CD4-positive, alpha-beta T cell (primary cell): ENCODE results near the gene CABP2. TPM values are rescaled to one million over a fixed set of nuclear protein-coding genes. Genes with fewer than 3 reads are reported as not detected.

Experiments
- ATAC-seq: fragments of 200-7000 bp; cut with Tn5 transposase; one replicate; pipeline ENCODE4 v1.10.0; 2022; ENCODE audit warnings: mild to moderate bottlenecking; ENCODE audit not compliant: poor library complexity
- CTCF ChIA-PET: fragments of 350-600 bp; sonication (Branson Sonifier 250); formaldehyde crosslinking; loops from one replicate; lab custom pipeline; 2021; ENCODE audit warnings: antibody characterized with exemption, inconsistent platforms; lab: Charles Lee
- POLR2A ChIA-PET: fragments of 350-600 bp; sonication (Branson Sonifier 250); formaldehyde crosslinking; loops from one replicate; lab custom pipeline; 2021; ENCODE audit warnings: antibody characterized with exemption, inconsistent platforms; lab: Charles Lee
- DNase-seq, 14 experiments: peaks; one replicate each; pipeline ENCODE4 v3.0.0-alpha.2; 2013 to 2020; ENCODE audit warnings: mixed read lengths in 2 of 14
- H3K27ac ChIP-seq, 2 donors: one replicate each; pipeline versions ENCODE4 v1.5.1 to v1.7.0; 2013; ENCODE audit warnings: low read length in 2 of 2, low read depth in 1 of 2, mild to moderate bottlenecking in 1 of 2
- H3K27me3 ChIP-seq, 2 experiments: 1 replicate in 1 of 2; 2 replicates in 1 of 2; pipeline versions ENCODE4 v1.6.1 to v1.7.0; 2013; ENCODE audit warnings: low read length in 2 of 2, control low read depth in 1 of 2, mild to moderate bottlenecking in 1 of 2, moderate library complexity in 1 of 2; ENCODE audit not compliant: insufficient read depth in 2 of 2, control insufficient read depth in 1 of 2
- H3K36me3 ChIP-seq: one replicate; pipeline ENCODE4 v1.6.1; 2013; ENCODE audit warnings: low read length, control low read depth; ENCODE audit not compliant: insufficient read depth
- H3K4me1 ChIP-seq: one replicate; pipeline ENCODE4 v1.6.1; 2013; ENCODE audit warnings: low read length, control low read depth; ENCODE audit not compliant: insufficient read depth
- H3K4me3 ChIP-seq: one replicate; pipeline ENCODE4 v1.5.1; 2013; ENCODE audit warnings: mild to moderate bottlenecking, low read length, moderate library complexity
- H3K9me3 ChIP-seq, 2 experiments: 1 replicate in 1 of 2; 2 replicates in 1 of 2; pipeline versions ENCODE4 v1.6.1 to v1.7.0; 2013; ENCODE audit warnings: low read length in 2 of 2, mild to moderate bottlenecking in 2 of 2, control low read depth in 1 of 2, moderate library complexity in 1 of 2; ENCODE audit not compliant: control insufficient read depth in 1 of 2, insufficient read depth in 1 of 2
- H3K27ac Mint-ChIP-seq: one replicate; pipeline ENCODE4 v1.8.0; 2020; ENCODE audit warnings: mixed read lengths
- H3K27me3 Mint-ChIP-seq: one replicate; pipeline ENCODE4 v1.8.0; 2021; ENCODE audit warnings: mixed read lengths
- H3K36me3 Mint-ChIP-seq: one replicate; pipeline ENCODE4 v1.8.0; 2021; ENCODE audit warnings: low read depth, mixed read lengths
- H3K4me1 Mint-ChIP-seq: one replicate; pipeline ENCODE4 v1.8.0; 2021; ENCODE audit warnings: low read depth, mixed read lengths
- H3K4me3 Mint-ChIP-seq: one replicate; pipeline ENCODE4 v1.8.0; 2020; ENCODE audit warnings: mild to moderate bottlenecking, mixed read lengths
- H3K9me3 Mint-ChIP-seq: one replicate; pipeline ENCODE4 v1.8.0; 2020; ENCODE audit warnings: mixed read lengths
- CTCF ChIP-seq: fragments of 200-600 bp; IDR thresholded peaks from one replicate; pipeline ENCODE4 v1.8.0; 2022; ENCODE audit warnings: antibody characterized with exemption, mild to moderate bottlenecking
- intact Hi-C, 2 experiments: fragments of 100-400 bp; cut with DNase I in 1 of 2; cut with micrococcal nuclease in 1 of 2; formaldehyde crosslinking; loops; one replicate each; pipeline versions ENCODE4 v1.15.1 to v1.9.0; 2023 to 2025; cut with DNase I, micrococcal nuclease
- total RNA-seq, 174 experiments: library from RNA in 2 of 174; stranded (reverse) in 2 of 174; gene quantifications; one replicate each; pipeline ENCODE4 v1.2.3 and lab custom pipeline; 2021 to 2026

Gene CABP2
- total RNA-seq, 2 experiments from 2014 or later = not detected

- H3K4me1 ChIP-seq = peaks cover 9% of the 10 kb centered on the region
- no peak overlapping the region for H3K27ac ChIP-seq
- intact Hi-C loops = no loop called here
- ATAC-seq (no peak), DNase-seq (no peak)
- H3K9me3 ChIP-seq = no peaks in the 10 kb centered on the region
- no peaks in the 10 kb centered on the region for H3K27me3 ChIP-seq
- Mint-ChIP-seq H3K36me3 (peaks cover 56% of the 10 kb centered on the region), H3K9me3 (no peaks in the 10 kb centered on the region), H3K4me3 (no peak overlapping the region), H3K27ac (no peak overlapping the region), H3K27me3 (no peaks in the 10 kb centered on the region), H3K4me1 (peaks cover 4% of the 10 kb centered on the region)
- TF ChIP-seq CTCF = no peak
- CTCF ChIA-PET = no interaction called here
- POLR2A ChIA-PET = interaction anchor here (2.5 kb wide), 1 partner anchor 11 kb away, joined by 9 read pairs; the partner anchor contains the start of gene AIP
- peaks cover 92% of the 10 kb centered on the region for H3K36me3 ChIP-seq
- no peak overlapping the region for H3K4me3 ChIP-seq
Observed at GRCh38 chr11:67494371-67495233, 28.6 kb downstream of the CABP2 start.

GRCh38 chr11:67493548-67494370 is 29.5 kb downstream of the CABP2 start:
- TF ChIP-seq CTCF = no peak
- DNase-seq (no peak), ATAC-seq (no peak)
- Histone ChIP-seq H3K36me3 (peaks cover 94% of the 10 kb centered on the region), H3K27me3 (no peaks in the 10 kb centered on the region), H3K4me3 (no peak overlapping the region), H3K9me3 (no peaks in the 10 kb centered on the region), H3K27ac (no peak overlapping the region), H3K4me1 (peaks cover 18% of the 10 kb centered on the region)
- Mint-ChIP-seq H3K27ac (no peak overlapping the region), H3K4me1 (peaks cover 8% of the 10 kb centered on the region), H3K4me3 (no peak overlapping the region), H3K9me3 (no peaks in the 10 kb centered on the region), H3K36me3 (peaks cover 62% of the 10 kb centered on the region), H3K27me3 (no peaks in the 10 kb centered on the region)
- POLR2A ChIA-PET = interaction anchor here (1.0 to 2.5 kb wide), 4 partner anchors 10 to 176 kb away, joined by 3 to 9 read pairs (median 4); partner anchors contain the start of genes AIP, PPP1CA and PTPRCAP
- intact Hi-C loops = no loop called here
- CTCF ChIA-PET = no interaction called here

DNA sequence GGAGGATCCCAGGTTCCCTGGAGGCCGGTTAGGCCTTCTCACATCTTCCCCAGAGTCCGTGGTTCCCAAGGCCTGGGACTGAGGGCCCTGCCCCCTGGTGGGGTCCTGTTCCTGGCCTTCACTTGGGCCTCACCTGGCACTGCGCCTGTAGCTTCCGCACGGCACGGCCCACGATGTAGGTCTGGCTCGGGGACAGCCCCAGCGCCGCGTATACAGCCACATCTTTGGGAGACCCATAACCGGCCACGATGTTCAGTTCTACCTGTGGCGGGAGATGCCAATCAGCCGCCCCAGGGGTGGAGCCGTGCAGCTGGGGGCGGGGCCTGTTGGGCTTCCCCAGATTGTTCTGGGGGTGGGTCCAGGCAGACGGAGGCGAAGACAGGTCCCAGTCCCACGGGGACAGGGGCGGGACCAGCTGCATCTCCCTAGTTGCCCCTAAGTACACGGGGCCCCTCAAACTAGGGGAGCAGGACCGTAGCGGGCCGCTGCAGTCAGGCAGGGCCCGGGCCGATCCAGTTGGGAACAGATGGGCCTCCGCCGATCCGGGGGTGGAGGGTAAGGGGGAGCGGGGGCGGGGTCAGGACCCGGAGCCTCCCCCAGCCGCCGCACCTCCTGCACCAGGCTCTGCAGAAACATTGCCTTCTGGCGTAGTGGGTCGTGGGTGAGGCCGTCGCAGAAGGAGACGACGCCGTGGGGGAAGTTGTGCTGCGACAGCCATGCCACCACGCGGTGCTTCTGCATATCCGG is 30.3 kb downstream of the CABP2 start:
- intact Hi-C loops = no loop called here
- Histone ChIP-seq H3K27ac (peak overlapping the region in 1 of 2 donors; percentile 34), H3K4me3 (no peak overlapping the region), H3K27me3 (no peaks in the 10 kb centered on the region), H3K9me3 (no peaks in the 10 kb centered on the region), H3K36me3 (peaks cover 90% of the 10 kb centered on the region), H3K4me1 (peaks cover 26% of the 10 kb centered on the region)
- Mint-ChIP-seq H3K36me3 (peaks cover 70% of the 10 kb centered on the region), H3K27ac (no peak overlapping the region), H3K9me3 (no peaks in the 10 kb centered on the region), H3K4me3 (no peak overlapping the region), H3K4me1 (peaks cover 16% of the 10 kb centered on the region), H3K27me3 (no peaks in the 10 kb centered on the region)
- no peak for TF ChIP-seq CTCF
- DNase-seq = peak in 2 of 14 experiments; percentile 34 to 53
- POLR2A ChIA-PET = interaction anchor here (0.6 to 2.5 kb wide), 5 partner anchors 10 to 176 kb away, joined by 3 to 9 read pairs (median 3); partner anchors contain the start of genes AIP, PPP1CA and PTPRCAP
- peak; percentile 41 for ATAC-seq
- CTCF ChIA-PET = interaction anchor here (0.7 kb wide), 1 partner anchor 104 kb away, joined by 3 read pairs; no protein-coding TSS in a partner anchor
